GM18909 (cell line): ENCODE measurements around the gene MLF2.
"Not testable (repeated sequence)": the region's sequence is repeated elsewhere in the genome, so short reads cannot be mapped to it uniquely, and the experiment has no call there.

Experiments
- ATAC-seq: cut with Tn5 transposase; IDR thresholded peaks from one replicate; pipeline ENCODE4 v1.9.1; 2021; ENCODE audit warnings: mild to moderate bottlenecking; ENCODE audit not compliant: unreplicated experiment, poor library complexity

The MLF2 gene

DNA sequence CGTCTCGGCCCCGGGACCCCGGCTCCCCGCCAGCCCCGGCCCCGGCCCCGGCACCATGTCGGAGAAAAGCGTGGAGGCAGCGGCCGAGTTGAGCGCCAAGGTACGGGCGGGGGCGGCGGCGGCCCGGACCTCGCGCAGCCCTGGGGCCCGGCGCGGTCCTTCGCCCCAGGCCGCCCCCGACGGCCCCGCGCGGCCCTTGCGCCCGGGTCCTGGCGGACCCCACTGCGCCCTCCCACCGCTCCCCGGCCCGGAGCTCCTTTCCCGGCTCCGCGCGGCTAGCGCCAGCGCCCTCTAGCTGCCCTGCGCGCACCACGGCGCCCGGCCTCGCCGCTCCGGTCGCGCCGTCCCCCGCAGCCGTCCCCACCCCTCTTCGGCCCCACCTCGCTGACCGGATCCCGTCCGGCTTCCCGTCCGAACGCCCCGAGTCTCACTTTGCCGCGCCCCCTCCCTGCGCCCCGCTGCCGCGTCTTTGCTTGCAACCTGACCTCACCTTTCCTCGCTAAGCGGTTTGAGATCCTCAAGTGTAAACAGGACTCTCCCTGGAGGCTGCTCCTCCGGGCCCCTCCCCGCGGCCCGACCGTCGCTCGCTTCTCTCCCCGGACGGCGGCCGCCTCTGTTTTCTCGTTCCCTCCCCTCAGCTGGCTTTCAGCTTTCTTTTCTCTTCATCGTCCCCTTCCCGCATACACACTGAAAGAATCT lies 13.9 kb upstream of the MLF2 start:
- ATAC-seq = peak; percentile 50

DNA sequence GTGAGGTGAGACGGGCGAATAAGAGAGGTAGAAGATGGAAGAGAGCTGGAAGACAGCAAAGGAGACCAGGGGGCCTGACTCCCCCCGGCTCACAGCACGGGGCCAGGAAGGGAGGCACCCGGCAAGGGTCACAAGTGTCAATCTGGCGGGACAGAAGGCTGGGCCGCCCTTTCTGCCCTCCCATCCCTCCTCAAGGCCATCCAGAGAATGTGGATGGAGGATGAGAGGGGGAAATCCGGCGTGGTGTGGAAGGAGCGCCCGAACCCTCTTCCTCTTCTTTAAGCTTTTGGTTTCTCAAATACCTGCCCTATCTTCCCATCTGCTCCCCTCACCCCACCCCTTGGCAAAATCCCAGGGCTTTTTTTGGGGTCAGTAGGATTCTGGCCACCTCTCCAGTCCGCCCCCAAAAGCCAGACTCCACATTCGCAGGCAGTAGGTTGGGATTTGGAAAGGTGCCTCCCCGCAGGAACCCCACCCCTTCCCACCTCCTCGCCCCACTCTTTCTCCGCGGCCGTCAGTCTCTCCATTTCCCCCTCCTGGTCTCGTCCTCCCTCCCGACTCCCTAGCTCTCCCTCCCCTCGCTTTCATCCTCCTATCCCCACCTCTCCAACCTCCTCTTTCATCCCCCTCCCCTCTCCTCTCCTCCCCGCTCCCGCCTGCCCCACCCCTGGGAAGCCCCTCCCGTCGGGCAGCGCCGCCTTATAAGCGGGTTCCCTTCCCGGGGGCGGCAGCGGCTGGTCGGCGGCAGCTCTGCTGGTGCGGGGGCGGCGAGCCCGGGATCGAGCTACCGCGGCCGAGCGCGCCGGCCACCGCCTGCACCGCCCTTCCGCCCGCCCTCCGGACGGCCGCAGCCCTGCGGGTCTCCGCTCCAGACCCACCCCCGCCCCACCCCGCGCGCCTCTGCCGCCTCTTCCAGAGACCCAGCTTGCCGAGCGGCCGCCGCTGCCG lies 13.0 kb upstream of the MLF2 start, which contains the start of gene PTMS:
Gene PTMS (plus strand): TSS at position 730 of the 948 bp plus-strand sequence. CDS start 343 bp downstream, outside the sequence.
- peak; percentile 18 for ATAC-seq

DNA sequence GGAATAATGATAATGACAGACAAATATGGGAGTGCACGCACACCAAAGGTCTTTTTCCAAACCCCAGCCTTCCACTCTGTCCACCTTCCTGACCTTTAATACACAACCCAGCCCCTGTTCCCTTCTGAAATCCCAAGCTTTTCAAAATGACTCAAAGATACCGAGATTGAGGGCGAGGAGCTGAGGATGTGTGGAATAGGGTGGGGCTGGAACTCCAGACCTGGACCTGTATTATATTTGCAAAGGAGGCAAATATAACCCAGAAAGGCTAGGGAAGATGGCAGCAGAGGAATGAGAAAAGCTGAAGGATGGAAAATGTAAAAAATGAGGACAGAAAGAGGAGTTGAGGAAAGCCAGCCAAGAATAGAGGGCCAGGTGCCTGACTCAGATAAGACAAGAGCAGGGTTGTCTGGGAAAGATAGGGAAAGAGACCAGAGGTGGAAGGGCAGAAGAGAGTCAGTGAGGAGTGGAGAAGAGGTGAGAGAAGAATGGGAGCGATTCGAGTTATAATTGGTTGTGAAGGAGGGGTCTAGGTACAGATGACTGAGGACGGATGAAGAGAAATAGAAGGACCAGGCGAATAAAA lies 12.2 kb upstream of the MLF2 start:
- no peak for ATAC-seq

DNA sequence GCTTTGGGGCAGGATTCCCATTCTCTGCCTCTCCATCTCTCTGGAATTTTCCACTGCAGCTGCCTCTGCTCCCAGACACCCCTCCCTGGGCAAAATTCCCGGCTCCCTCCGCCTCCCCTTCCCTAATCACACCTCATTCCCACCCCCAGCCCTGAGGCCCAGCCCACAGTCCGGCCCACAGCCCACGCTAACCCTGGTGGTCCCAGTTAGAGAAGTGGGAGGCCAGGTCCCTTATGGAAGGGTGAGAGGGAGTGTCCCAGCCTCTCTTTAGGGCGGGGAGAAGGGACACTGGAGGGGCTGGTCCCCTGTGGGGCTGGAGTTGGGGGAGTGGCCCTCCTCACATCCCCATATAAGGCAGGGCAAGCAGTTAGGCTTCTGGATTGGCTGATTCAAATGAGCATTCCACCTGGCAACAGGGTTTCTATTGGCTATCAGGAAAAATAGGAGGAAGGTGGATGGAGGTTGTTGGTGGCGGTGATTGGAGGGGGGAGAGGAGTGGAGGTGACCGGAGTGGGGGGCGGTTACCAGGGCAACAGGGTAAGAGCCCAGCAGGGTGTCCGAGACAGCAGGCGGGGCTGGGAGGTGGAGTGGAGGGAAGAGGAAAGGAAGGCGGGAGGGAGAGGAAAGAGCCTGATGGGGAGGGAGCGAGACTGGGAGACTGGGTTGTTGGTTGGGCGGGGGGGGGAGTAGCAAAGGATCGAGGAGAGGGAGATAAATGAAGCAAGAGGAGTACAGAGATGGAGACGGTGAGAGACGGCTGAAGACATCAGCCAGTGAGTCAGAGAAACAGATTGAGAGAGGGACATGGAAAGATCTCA lies 11.3 kb upstream of the MLF2 start:
- peak; percentile 75 for ATAC-seq

DNA sequence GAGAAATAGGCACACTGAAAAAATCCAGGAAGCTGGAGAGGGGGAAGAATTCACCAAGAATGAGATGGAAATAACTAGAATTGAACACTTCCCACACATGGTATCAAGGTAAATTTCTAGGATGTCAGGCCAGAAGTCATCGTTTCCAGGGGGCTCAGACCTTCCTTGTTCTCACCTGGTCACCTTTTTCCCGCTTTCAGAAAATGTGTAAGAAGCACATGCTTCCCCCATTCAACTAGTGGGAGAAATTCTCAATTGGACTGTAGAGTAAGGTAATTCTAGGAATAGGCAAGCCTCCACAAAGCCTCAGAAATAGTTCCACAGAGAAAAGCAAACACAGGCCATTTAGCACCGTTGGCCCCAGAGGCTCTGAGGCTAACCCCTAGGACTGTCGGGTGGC lies 10.4 kb upstream of the MLF2 start:
- no peak for ATAC-seq

DNA sequence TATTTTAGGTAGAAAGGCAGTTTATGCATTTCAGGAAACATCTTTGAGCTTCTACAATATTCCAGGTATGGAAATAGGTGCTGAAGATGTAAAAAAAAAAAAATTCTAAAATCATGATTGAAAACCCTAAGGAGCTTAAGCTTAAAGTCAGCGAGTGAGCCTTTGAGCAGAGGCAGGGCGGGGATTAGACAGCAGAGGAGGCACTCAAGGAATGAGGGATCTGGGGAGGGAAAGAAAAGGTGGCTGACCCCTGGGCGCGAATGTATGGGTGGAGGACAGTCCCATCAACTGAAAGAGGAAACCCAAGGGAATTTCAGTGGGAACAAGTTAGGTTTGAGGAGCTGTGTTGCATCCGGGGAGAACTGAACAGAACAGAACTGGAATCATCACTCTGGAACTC lies 6.8 kb upstream of the MLF2 start:
- no peak for ATAC-seq

DNA sequence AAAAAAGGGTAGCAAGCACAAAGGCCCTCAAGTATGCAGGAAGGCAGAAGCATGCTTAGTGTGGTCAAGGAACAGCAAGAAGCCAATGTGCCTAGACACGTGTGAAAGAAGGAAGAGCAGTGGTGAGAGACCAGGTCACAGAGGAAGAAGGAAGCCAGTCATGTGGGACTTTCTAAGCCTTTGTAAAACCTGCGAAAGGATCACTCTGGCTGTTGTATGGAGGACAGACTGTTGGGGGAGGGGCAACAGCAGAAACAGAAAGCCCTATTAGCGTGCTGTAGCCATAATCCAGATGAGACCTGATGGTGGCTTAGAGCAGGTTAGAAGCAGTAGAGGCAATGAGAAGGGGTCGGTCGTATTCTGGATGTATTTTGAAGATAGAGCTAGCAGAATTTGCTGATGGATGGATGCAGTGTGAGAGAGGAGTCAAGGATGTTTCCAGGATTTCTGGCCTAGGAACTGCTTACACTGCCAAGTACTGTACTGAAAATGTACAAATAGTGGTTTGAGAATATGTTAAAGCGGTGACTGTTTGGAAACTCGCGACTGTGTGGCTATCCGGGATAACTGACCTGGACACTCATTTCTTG lies 5.7 kb upstream of the MLF2 start:
- no peak for ATAC-seq

DNA sequence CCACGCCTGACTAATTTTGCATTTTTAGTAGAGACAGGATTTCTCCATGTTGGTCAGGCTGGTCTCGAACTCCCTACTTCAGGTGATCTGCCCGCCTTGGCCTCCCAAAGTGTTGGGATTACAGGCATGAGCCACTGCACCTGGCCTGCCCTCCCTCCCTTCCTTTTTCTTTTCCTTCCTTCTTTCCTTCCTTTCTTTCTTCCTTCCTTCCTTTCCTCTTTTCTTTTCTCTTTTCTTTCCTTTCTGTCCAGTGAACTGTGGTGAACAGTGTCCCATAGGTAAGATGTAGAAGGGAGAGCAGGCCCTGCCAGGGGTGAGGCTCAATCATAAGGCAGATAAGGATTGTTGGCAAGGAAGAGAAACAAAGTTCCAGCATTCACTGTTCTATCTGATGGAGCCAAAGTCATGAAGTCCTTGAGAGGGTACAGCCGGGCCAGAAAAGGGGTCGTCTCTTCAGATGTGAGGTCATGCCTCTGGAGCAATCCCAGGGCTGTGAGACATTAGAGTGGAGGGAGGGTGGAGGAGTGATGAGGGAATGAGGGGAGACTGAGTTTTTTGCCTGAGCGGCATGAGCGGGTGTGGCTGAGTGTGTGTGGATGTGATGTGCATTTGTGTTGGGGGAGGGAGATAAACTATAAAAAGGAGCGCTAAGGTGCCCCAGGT lies 4.2 kb upstream of the MLF2 start:
- ATAC-seq = no peak

DNA sequence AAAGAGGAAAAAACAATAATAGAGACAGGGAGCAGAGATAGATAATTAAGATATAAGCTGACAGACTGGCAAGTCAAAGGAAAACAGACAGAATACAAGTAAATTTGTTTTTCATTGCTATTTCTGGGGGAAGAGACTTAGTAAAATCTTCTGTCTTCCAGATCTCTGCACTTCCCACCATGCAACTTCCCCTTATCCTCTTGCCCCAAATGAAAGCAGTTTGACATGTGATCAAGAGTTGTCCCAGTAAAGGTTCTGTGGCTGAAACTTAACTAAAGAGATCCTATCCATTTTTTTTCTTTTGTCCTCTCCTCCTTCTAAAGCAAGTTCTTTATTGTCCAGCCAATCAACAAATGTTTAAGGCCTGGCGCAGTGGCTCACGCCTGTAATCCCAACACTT lies 1.5 kb upstream of the MLF2 start:
- no peak for ATAC-seq

DNA sequence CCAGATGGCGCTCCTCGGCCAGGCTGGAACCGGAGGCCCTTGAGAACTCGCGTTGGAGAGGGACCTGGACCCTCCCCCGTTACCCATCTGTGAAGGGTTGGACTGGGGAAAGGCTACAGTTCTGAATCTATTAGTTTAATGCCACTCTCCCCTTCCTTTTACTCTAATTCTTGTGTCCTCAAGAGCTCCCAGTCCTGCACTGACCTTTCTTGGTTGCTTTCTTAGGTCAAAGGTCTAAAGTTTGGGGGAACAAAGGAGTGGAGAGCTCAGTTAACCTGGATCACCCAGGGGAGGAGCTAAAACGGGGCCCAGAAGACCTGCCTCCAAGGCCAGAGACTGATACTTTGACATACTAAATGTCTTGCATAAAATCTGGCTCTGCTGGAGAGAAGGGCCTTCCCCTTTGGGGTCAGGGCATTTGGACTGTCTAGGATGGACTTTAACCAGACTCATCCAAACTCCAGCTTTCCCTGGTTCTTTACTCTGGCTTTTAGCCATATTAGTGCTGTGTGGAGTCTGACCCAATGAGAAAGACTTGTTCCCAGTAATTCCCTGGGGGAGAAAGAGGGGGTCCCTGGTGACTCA lies 923 bp upstream of the MLF2 start:
- no peak for ATAC-seq

DNA sequence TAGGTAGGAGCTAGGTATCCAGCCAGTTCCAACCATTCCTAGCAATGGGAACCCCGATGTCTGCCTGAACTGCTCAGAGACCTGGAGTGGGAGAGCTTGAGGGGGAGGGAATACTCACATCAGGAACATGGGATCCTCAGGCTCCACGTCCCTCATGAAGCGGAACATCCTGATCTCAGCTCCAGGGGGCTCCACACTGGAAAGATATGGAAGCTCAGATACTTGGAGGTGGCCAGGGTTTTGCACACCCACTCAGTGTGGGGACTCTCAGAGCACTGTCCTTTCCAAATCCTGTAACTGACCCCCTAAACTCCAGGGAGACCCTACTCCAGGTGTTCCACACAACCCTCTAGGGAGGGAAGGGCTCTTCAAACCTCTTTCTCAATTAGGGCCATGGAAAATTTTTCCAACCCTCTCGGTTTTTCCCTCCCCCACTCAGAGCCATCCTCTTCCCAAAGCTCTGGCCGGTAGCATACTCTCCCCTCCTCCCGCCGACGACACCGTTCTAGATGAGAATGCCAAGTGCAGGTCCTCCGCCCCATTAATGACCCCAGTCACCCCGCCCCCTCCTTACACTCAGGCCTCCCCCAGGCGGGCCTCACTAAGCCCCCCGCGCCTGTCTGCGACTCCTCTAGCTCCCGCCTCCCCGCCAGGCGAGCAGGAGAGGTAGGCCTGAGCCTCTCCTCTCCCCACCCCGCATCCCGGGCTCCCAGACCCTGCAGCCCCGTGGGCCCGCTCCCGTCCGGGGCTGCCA lies 597 bp downstream of the MLF2 start:
- no peak for ATAC-seq

DNA sequence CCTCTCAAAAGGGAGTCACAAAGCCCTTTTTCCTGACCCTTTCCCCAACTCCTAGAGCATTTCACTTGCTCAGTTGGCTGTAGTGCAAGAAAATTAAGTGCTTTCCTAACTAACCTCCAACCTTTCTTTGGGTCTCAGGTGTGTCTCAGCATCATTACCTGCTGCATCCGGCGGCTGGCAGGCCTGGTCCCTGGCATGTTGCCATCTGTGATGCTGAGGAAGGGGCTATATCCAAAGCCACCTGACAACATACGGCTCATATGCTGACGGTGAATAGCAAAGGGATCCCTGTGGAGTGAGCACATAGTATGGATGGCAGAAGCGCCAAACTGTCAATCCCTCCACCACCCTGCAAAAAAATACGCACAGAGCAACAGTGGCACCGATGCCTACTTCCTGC lies 1.2 kb downstream of the MLF2 start:
- ATAC-seq = no peak

DNA sequence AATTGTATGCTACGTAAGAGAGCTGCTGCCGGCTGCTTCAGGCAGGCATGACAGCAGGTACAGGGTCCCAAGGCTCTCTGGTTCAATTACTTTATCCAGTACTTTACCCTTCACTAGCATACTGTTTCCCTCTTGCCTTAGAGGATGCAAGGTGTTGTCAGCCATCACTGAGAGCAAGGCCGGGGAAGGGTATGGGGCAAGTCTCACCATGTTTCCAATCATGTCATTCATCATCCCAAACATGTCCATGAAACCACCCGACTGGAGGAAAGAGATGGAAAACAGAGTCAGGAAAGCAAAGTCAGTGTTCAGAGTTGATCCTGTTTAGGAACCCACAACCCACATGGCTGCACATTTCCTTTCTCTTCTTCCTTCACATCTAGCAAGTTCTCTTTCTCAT lies 2.4 kb downstream of the MLF2 start:
- ATAC-seq = no peak

DNA sequence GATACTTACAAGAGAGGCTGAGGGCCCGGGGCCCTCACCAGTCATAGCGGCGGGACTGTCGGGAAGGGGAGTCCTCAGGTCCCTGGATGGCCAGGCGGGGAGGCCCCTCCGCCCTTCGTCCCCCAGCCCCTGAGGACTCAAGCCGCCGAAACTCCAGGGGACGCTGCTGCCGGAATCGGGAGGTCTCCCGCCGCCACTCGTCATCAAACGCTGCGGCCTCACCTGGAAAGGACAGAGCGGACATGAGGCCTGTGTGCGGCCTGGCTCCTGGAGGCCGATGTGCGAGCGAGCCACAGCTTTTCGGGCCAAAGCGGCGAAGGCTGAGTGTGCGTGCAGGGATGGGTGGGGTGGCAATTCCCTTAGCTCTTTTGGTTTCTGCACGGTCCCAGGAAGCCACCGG lies 4.2 kb downstream of the MLF2 start:
- ATAC-seq = no peak

DNA sequence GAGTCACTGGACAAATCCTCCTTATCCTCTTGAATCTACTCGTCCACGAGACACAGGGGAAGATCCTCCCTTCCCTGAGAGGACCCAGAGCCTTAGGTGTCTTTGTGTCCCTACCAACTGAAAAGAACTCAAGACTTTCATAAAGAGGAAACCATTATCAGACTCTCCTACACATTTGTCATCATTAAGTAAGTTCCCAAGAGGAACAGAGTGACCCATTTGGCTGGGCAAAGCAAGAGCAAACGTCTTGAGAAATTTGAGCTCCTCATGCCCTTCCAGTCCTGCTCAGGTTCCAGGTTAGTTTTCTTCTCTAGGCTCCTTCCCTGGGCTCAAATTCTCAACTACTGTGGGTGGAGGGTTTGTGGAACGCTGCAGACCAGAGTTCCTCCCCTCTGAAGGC lies 5.7 kb downstream of the MLF2 start:
- no peak for ATAC-seq

DNA sequence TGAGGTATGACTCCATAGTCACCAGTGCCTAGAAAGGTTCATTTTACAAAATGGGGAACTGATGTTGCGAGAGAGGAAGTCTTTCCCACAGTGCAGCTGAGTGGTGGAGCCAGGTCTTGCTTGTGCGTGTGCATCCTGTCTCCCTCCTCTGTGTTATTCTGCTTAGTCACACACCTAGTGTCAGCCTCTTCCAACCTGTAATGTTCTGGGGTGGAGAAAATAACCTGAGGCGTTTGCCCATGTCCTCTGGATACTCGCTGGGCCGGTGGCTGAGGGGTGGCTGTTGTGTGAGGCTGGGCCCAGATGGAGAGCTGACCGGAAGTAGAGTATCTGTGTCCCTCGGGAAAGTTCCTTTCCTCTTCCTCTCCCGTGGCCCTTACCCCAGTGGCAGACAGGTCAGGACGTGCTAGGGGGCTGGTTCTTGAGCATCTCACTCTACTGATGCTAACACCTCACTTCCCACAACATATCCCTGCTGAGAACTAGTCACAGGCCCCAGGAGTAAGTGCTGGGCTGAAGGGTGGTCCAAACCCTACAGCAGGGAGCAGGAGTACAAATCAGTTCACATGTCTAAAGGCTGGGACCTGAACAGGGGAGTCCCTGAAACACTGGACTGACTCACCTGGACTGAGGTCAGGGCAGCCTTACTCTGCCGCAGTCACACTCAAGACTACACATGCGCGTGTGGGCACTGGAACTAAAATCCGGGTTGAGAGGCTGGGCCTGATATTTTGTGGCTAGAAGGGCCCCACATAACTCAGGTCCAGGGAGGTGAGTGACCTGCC lies 7.0 kb downstream of the MLF2 start:
- no peak for ATAC-seq

DNA sequence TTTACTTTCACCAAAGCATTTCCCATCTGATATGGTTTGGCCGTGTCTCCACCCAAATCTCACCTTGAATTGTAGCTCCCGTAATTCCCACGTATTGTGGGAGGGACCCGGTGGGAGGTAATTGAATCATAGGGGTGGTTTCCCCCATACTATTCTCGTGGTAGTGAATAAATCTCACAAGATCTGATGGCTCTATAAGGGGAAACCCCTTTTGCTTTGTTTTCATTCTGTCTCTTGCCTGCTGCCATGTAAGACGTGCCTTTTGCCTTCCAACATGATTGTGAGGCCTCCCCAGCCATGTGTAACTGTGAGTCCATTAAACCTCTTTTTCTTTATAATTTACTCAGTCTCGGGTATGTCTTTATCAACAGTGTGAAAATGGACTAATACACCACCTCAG lies 9.6 kb downstream of the MLF2 start:
- not testable (repeated sequence) for ATAC-seq

DNA sequence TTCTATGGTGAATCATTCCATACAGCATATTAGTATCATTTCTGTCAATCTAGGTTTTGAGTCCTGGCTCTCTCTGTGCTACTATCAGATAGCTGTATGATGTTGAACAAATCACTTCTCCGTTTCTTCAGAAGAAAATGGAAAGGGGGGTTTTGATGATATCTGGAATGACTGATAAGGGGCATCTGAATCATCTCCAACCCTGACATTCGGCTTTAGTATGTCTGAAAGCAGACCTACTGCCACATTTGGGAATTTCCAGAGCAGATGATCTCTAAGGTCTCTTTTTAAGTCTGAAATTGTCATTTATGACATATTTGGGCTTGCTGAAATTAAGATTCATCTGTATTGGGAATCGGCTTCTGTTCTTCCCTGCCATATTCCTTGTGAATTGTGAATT lies 10.1 kb downstream of the MLF2 start:
- ATAC-seq = no peak
